Ishikawa (cell line): ENCODE measurements around the gene SBF1.
A peak's percentile ranks its signal among the peaks of the same experiment; 100 is the strongest.

Source experiments
- CEBPB ChIP-seq: IDR thresholded peaks from 2 replicates; pipeline ENCODE4 v1.6.1; 2012
- CREB1 ChIP-seq: IDR thresholded peaks from 2 replicates; pipeline ENCODE4 v1.6.1; 2012; ENCODE audit warnings: low read depth
- EGR1 ChIP-seq: IDR thresholded peaks from 2 replicates; pipeline ENCODE4 v1.6.1; 2012
- EP300 ChIP-seq: IDR thresholded peaks from 2 replicates; pipeline ENCODE4 v1.6.1; 2012; ENCODE audit warnings: borderline replicate concordance
- FOXM1 ChIP-seq: IDR thresholded peaks from 2 replicates; pipeline ENCODE4 v1.6.1; 2012; ENCODE audit warnings: low read depth, borderline replicate concordance
- NFIC ChIP-seq: IDR thresholded peaks from 2 replicates; pipeline ENCODE4 v1.6.1; 2012
- RAD21 ChIP-seq: IDR thresholded peaks from 2 replicates; pipeline ENCODE4 v1.6.1; 2012; ENCODE audit warnings: low read depth
- TAF1 ChIP-seq: IDR thresholded peaks from 2 replicates; pipeline ENCODE4 v1.6.1; 2012; ENCODE audit warnings: low read depth, mild to moderate bottlenecking
- TCF12 ChIP-seq: IDR thresholded peaks from 2 replicates; pipeline ENCODE4 v1.6.1; 2012; ENCODE audit warnings: low read depth
- TEAD4 ChIP-seq: IDR thresholded peaks from 2 replicates; pipeline ENCODE4 v1.6.1; 2012
- YY1 ChIP-seq: IDR thresholded peaks from 2 replicates; pipeline ENCODE4 v1.6.1; 2012; ENCODE audit warnings: low read depth
- ZBTB7A ChIP-seq: IDR thresholded peaks from 2 replicates; pipeline ENCODE4 v1.6.1; 2012; ENCODE audit warnings: low read depth
- TF ChIP-seq, protein P1 (sequence below): IDR thresholded peaks from 2 replicates; pipeline ENCODE4 v1.6.1; 2012; ENCODE audit warnings: low read depth, mild to moderate bottlenecking
- TF ChIP-seq, protein P2 (sequence below): IDR thresholded peaks from 2 replicates; pipeline ENCODE4 v1.6.1; 2012
- TF ChIP-seq, protein P3 (sequence below): IDR thresholded peaks from 2 replicates; pipeline ENCODE4 v1.6.1; 2012

The SBF1 gene

DNA sequence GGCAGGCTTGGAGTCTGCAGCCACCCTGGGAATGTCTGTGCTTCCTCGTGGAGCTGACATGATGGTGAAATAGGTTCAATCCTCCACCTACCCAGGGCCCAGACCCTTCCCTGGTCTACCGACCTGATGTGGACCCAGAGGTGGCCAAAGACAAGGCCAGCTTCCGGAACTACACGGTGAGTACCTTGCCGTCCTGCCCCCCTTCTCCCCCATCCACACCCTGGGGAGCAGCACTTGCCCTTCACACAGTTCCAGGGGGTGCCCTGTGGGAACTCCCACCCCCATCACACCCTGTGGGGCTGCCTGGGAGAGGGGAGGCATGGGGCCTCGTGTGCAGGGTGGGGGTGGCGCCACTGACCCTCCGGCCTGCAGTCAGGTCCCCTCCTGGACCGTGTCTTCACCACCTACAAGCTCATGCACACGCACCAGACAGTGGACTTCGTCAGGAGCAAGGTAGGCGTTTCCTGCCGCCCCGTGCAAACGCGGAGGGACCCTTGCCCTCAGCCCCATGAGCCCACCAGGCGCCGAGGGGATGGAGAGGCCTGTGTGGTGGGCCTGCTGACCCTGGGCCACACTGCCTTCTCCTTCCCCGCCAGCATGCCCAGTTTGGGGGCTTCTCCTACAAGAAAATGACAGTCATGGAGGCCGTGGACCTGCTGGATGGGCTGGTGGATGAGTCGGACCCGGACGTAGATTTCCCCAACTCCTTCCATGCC lies 12.6 kb upstream of the SBF1 start:
- TF ChIP-seq ZBTB7A, result 0 out of 2 replicates have a peak, but pooled peaks have one; percentile 17
- TF ChIP-seq, protein P1, sequence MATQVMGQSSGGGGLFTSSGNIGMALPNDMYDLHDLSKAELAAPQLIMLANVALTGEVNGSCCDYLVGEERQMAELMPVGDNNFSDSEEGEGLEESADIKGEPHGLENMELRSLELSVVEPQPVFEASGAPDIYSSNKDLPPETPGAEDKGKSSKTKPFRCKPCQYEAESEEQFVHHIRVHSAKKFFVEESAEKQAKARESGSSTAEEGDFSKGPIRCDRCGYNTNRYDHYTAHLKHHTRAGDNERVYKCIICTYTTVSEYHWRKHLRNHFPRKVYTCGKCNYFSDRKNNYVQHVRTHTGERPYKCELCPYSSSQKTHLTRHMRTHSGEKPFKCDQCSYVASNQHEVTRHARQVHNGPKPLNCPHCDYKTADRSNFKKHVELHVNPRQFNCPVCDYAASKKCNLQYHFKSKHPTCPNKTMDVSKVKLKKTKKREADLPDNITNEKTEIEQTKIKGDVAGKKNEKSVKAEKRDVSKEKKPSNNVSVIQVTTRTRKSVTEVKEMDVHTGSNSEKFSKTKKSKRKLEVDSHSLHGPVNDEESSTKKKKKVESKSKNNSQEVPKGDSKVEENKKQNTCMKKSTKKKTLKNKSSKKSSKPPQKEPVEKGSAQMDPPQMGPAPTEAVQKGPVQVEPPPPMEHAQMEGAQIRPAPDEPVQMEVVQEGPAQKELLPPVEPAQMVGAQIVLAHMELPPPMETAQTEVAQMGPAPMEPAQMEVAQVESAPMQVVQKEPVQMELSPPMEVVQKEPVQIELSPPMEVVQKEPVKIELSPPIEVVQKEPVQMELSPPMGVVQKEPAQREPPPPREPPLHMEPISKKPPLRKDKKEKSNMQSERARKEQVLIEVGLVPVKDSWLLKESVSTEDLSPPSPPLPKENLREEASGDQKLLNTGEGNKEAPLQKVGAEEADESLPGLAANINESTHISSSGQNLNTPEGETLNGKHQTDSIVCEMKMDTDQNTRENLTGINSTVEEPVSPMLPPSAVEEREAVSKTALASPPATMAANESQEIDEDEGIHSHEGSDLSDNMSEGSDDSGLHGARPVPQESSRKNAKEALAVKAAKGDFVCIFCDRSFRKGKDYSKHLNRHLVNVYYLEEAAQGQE, result no peak

DNA sequence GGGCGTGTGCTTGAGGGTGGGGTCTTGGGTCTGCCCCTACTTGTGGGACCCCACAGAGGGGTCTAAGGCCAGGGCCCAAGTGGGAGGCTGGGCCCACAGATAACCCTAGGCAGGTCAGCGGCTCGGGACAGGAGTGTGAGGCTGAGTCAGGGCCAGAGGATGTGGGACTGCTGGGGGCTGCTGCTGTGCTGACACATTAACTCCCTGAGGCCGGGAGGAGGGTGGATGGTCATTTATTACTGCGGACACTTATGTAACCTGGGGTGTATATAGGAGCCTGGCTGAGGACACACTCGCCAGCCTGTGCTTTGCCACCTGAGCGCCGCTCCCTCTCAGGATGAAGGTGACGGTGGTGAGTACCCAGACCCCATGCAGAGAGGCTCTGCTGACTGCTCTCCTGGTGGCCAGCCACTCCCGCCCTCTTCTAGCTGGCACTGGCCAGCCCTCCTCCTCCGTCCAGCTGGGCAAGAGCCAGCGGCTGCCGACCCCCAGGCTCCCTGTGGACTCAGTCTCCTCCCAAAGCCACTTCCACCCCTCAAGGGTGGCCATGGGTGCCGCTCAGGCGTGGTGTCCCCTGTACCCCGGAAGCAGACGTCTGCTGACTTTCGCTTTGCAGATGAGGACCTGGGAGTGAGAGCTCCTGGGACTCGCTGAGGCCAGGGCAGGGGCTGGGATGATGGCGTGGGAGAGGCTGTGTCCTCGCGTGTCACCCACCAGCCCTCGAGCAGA lies 11.9 kb upstream of the SBF1 start, which contains the start of gene MIOX:
TSS of gene MIOX (plus strand) at position 299 of the 729 bp plus-strand sequence. CDS start at position 338, 39 bp downstream.
- no peak for TF ChIP-seq NFIC
- no peak for TF ChIP-seq CREB1
- no peak for TF ChIP-seq EP300
- TF ChIP-seq ZBTB7A, result 0 out of 2 replicates have a peak, but pooled peaks have one; percentile 2
- TF ChIP-seq FOXM1, result no peak
- TF ChIP-seq, protein P2, sequence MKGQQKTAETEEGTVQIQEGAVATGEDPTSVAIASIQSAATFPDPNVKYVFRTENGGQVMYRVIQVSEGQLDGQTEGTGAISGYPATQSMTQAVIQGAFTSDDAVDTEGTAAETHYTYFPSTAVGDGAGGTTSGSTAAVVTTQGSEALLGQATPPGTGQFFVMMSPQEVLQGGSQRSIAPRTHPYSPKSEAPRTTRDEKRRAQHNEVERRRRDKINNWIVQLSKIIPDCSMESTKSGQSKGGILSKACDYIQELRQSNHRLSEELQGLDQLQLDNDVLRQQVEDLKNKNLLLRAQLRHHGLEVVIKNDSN, result no peak

DNA sequence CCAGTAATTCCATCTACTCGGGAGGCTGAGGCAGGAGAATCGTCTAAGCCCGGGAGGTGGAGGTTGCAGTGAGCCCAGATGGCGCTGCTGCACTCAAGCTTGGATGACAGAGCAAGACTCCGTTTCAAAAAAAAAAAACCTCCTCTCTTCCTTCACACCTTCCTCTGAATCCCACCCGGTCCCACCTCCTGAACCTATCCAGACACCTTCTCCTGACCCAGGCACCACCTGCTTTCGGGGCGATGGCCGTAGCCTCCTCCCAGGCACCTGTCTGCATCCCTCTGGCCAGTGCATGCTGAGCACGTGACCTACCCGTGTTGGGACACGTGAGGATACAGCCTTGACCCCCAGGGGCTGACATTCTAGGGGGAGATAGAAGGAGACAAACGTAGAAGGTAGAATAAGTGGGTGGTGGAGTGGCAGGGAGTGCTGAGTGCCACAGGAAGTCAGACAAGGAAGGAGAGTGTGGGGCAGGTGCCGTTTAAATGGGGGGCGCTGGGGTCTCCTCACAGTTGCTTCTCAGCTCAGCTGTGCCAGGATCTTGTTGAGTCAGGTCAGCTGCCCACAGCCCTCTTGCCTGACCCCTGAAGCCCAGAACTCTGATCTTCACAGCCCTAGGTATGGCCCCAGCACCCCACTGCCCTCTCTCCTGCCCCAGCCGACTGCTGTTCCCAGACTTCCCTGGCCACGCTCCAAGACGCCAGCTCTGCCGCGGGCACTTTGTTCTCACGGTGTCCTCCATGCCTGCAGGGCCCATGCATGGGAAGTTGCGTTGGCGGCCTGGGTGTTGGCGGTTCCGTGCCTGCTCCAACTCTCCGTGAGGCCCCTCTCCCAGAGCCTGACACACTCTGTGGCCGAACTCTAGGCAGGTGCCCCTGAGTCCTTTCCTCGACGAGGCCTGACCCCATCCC lies 10.6 kb upstream of the SBF1 start:
- TF ChIP-seq CREB1, result no peak
- TF ChIP-seq YY1, result no peak
- TF ChIP-seq TEAD4, result 0 out of 2 replicates have a peak, but pooled peaks have one; percentile 1
- 0 out of 2 replicates have a peak, but pooled peaks have one; percentile 34 for TF ChIP-seq TCF12
- no peak for TF ChIP-seq FOXM1
- TF ChIP-seq ZBTB7A, result peak; percentile 86
- TF ChIP-seq NFIC, result peak; percentile 73
- no peak for TF ChIP-seq TAF1
- TF ChIP-seq, protein P1, result no peak
- TF ChIP-seq, protein P3, sequence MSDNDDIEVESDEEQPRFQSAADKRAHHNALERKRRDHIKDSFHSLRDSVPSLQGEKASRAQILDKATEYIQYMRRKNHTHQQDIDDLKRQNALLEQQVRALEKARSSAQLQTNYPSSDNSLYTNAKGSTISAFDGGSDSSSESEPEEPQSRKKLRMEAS, result peak; percentile 45
- TF ChIP-seq EGR1, result no peak
- TF ChIP-seq, protein P2, result peak; percentile 76
- TF ChIP-seq RAD21, result no peak
- no peak for TF ChIP-seq CEBPB

DNA sequence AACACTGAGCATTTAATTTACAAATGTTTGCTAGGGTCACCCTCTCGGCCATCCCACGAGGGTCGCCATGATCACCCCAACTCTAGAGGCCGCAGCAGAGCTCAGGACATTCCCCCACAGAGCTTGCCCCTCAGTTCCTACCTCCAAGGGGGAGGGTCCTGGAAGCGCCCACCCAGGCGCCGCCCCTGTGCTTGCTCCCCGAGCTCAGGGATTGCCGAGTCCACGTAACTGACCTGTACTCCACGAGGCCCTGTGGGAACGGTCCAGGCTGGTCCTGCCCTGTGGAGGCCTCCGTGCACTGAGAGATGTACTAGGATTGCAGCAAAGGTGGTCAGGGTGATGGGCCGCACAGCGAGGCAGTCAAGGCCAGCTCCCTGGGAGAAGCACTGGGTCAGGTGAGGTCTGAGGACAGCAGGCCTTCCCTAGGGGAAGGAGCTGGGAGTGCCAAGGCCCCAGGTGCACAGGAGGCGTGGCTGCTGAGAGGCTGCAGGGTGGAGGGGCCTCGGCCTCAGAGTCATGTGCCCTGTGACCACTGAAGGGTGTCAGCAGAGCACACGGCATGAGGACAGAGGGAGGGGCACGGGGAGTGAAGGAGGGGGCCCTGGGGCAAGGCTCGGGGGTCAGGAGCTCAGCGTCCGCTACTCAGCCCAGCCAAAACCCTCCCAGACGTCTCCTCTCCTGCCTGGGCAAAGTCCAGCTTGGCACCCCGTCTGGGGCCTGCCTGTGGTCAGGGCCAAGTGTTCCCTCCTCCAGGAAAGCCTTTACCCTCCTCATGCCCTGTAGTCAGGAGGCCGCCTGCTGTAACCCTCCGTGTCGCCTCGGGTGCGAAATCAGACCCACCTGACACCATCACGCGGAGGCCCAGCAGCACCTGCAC lies 9.4 kb upstream of the SBF1 start:
- TF ChIP-seq TCF12 (no peak), ZBTB7A (0 out of 2 replicates have a peak, but pooled peaks have one; percentile 51), EP300 (no peak; the same call in 1 of the 2 replicates), CREB1 (no peak), RAD21 (no peak), FOXM1 (no peak), TEAD4 (no peak), NFIC (no peak; the same call in 1 of the 2 replicates), TAF1 (no peak), YY1 (no peak), EGR1 (no peak), CEBPB (no peak)
- TF ChIP-seq, protein P1, result no peak
- TF ChIP-seq, protein P3, result peak; percentile 81
- TF ChIP-seq, protein P2, result peak; percentile 85
